ENCODE results near the gene DDX51. TPM values are rescaled to one million over a fixed set of nuclear protein-coding genes. Genes with fewer than 3 reads are reported as not detected.
A peak's percentile ranks its signal among the peaks of the same experiment; 100 is the strongest.
"Not testable (repeated sequence)": the region's sequence is repeated elsewhere in the genome, so short reads cannot be mapped to it uniquely, and the experiment has no call there.

The DDX51 gene
- total RNA-seq, 1 donor from 2014 or later, result 10.3 TPM

- no peak for ATAC-seq (ENCODE audit: poor library complexity)
- intact Hi-C loops (cut with DNase I), result loop anchor here (10.0 kb wide), 2 partner anchors 256 to 486 kb away; no protein-coding TSS in a partner anchor
- peak; percentile 37 for DNase-seq
Measured at GRCh38 chr12:132158677-132159554, 14.8 kb upstream of the DDX51 start.

GRCh38 chr12:132157733-132158409, 13.8 kb upstream of the DDX51 start:
- intact Hi-C loops (cut with DNase I), result loop anchor here (10.0 kb wide), 2 partner anchors 257 to 487 kb away; no protein-coding TSS in a partner anchor
- ATAC-seq (ENCODE audit: poor library complexity) (no peak), DNase-seq (no peak)

GRCh38 chr12:132156573-132157325, 12.6 kb upstream of the DDX51 start:
- DNase-seq, result no peak
- no peak for ATAC-seq (ENCODE audit: poor library complexity)
- intact Hi-C loops (cut with DNase I), result loop anchor here (10.0 kb wide), 2 partner anchors 258 to 488 kb away; no protein-coding TSS in a partner anchor

GRCh38 chr12:132155771-132156572, 11.9 kb upstream of the DDX51 start:
- intact Hi-C loops (cut with DNase I), result loop anchor here (10.0 kb wide), 2 partner anchors 259 to 489 kb away; no protein-coding TSS in a partner anchor
- ATAC-seq (ENCODE audit: poor library complexity), result no peak
- DNase-seq, result no peak

- ATAC-seq (ENCODE audit: poor library complexity) (no peak), DNase-seq (peak; percentile 26)
- intact Hi-C loops (cut with DNase I), result loop anchor here (10.0 kb wide), 2 partner anchors 260 to 490 kb away; no protein-coding TSS in a partner anchor
Measured at GRCh38 chr12:132154941-132155770, 11.0 kb upstream of the DDX51 start.

- ATAC-seq (ENCODE audit: poor library complexity) (peak; percentile 16), DNase-seq (peak; percentile 32)
- intact Hi-C loops (cut with DNase I), result loop anchor here (10.0 kb wide), 2 partner anchors 260 to 490 kb away; no protein-coding TSS in a partner anchor
Measured at GRCh38 chr12:132154341-132154761, 10.2 kb upstream of the DDX51 start.

- DNase-seq (peak; percentile 82), ATAC-seq (ENCODE audit: poor library complexity) (peak; percentile 95)
- intact Hi-C loops (cut with DNase I), result loop anchor here (10.0 kb wide), 2 partner anchors 261 to 491 kb away; no protein-coding TSS in a partner anchor
Measured at GRCh38 chr12:132153501-132154340, 9.6 kb upstream of the DDX51 start.

GRCh38 chr12:132152953-132153352, 8.8 kb upstream of the DDX51 start:
- intact Hi-C loops (cut with DNase I), result loop anchor here (10.0 kb wide), 2 partner anchors 262 to 492 kb away; no protein-coding TSS in a partner anchor
- ATAC-seq (ENCODE audit: poor library complexity), result no peak
- DNase-seq, result peak; percentile 30

GRCh38 chr12:132152411-132152821, 8.3 kb upstream of the DDX51 start:
- intact Hi-C loops (cut with DNase I), result loop anchor here (10.0 kb wide), 2 partner anchors 262 to 492 kb away; no protein-coding TSS in a partner anchor
- peak; percentile 27 for DNase-seq

GRCh38 chr12:132151766-132152410, 7.8 kb upstream of the DDX51 start:
- intact Hi-C loops (cut with DNase I), result loop anchor here (10.0 kb wide), 2 partner anchors 263 to 493 kb away; no protein-coding TSS in a partner anchor
- ATAC-seq (ENCODE audit: poor library complexity), result no peak
- DNase-seq, result peak; percentile 36

More at GRCh38 chr12:132152411-132152821, 8.3 kb upstream of the DDX51 start:
- no peak for ATAC-seq (ENCODE audit: poor library complexity)

GRCh38 chr12:132151145-132151765, 7.1 kb upstream of the DDX51 start:
- intact Hi-C loops (cut with DNase I), result loop anchor here (10.0 kb wide), 2 partner anchors 264 to 494 kb away; no protein-coding TSS in a partner anchor
- DNase-seq (peak; percentile 37), ATAC-seq (ENCODE audit: poor library complexity) (no peak)

- DNase-seq (peak; percentile 29), ATAC-seq (ENCODE audit: poor library complexity) (no peak)
- intact Hi-C loops (cut with DNase I), result loop anchor here (10.0 kb wide), 2 partner anchors 264 to 494 kb away; no protein-coding TSS in a partner anchor
Measured at GRCh38 chr12:132150780-132151144, 6.6 kb upstream of the DDX51 start.

- intact Hi-C loops (cut with DNase I); DNase-seq: not testable (repeated sequence)
Measured at GRCh38 chr12:132149526-132149925, 5.4 kb upstream of the DDX51 start.

GRCh38 chr12:132148368-132149045, 4.4 kb upstream of the DDX51 start:
- intact Hi-C loops (cut with DNase I), result no loop called here
- ATAC-seq (ENCODE audit: poor library complexity) (no peak), DNase-seq (peak; percentile 29)

More at GRCh38 chr12:132149526-132149925, 5.4 kb upstream of the DDX51 start:
- ATAC-seq (ENCODE audit: poor library complexity), result not testable (repeated sequence)

Measured in Right ventricle myocardium superior (tissue), 1 donor.